Endothelial cell of umbilical vein (primary cell): ENCODE data around the gene ARHGAP18.

Source experiments
- CTCF ChIP-seq, 2 donors: IDR thresholded peaks; 1 replicate in 1 of 2; 2 replicates in 1 of 2; pipeline ENCODE4 v1.5.1; 2011; ENCODE audit warnings: low read length in 2 of 2, mild to moderate bottlenecking in 2 of 2, moderate library complexity in 2 of 2, control low read depth in 1 of 2, inconsistent platforms in 1 of 2, low read depth in 1 of 2; ENCODE audit not compliant: insufficient read depth in 1 of 2; ENCODE audit errors: extremely low read depth in 1 of 2
- EZH2 ChIP-seq: IDR thresholded peaks from 2 replicates; pipeline ENCODE4 v1.6.1; 2012; ENCODE audit warnings: borderline replicate concordance, low read depth, mild to moderate bottlenecking, moderate library complexity, low read length, inconsistent platforms; ENCODE audit not compliant: severe bottlenecking
- JUN ChIP-seq: IDR thresholded peaks from 2 replicates; pipeline ENCODE4 v1.6.1; 2011; ENCODE audit warnings: borderline replicate concordance, low read depth; ENCODE audit not compliant: insufficient read length, insufficient read depth
- POLR2A ChIP-seq: IDR thresholded peaks from 2 replicates; pipeline ENCODE4 v1.6.1; 2012; ENCODE audit warnings: low read depth, mild to moderate bottlenecking, control low read depth, low read length
- POLR2AphosphoS5 ChIP-seq: IDR thresholded peaks from 2 replicates; pipeline ENCODE4 v1.6.1; 2012; ENCODE audit warnings: low read depth, mild to moderate bottlenecking, control low read depth, low read length, moderate library complexity; ENCODE audit not compliant: insufficient read depth

- TF ChIP-seq CTCF (IDR thresholded peaks at IDR 0.05; ENCODE audit: extremely low read depth in 1 of 2, insufficient read depth in 1 of 2, low read depth in 1 of 2, low read length in 2 of 2) = no peak
- TF ChIP-seq JUN = no peak
- no peak for TF ChIP-seq POLR2A
- TF ChIP-seq EZH2 = no peak
- no peak for TF ChIP-seq POLR2AphosphoS5
Measured at GRCh38 chr6:129641344-129641743, 68.6 kb downstream of the ARHGAP18 start.
